NCI-H2196 (cell line): Measurements from ENCODE around the gene BUD13.
A peak's percentile ranks its signal among the peaks of the same experiment; 100 is the strongest.
"Not testable (repeated sequence)": the region's sequence is repeated elsewhere in the genome, so short reads cannot be mapped to it uniquely, and the experiment has no call there.

ENCODE experiments used
- DNase-seq: peaks from one replicate; lab custom pipeline; 2025; ENCODE audit not compliant: unreplicated experiment; lab: John Stamatoyannopoulos, UW

BUD13 gene

GRCh38 chr11:116762132-116762531 is 10.7 kb downstream of the BUD13 start:
- no peak for DNase-seq

- not testable (repeated sequence) for DNase-seq
Observed at GRCh38 chr11:116756044-116756443, 16.7 kb downstream of the BUD13 start.

GRCh38 chr11:116750070-116750718 is 22.6 kb downstream of the BUD13 start:
- DNase-seq, result no peak

- no peak for DNase-seq
Observed at GRCh38 chr11:116742104-116742503, 30.7 kb downstream of the BUD13 start.

- no peak for DNase-seq
Observed at GRCh38 chr11:116740741-116741140, 32.0 kb downstream of the BUD13 start.

- DNase-seq, result no peak
Observed at GRCh38 chr11:116738975-116739374, 33.8 kb downstream of the BUD13 start.

GRCh38 chr11:116736763-116737162 is 36.0 kb downstream of the BUD13 start:
- no peak for DNase-seq

GRCh38 chr11:116733969-116734508 is 38.7 kb downstream of the BUD13 start:
- DNase-seq, result no peak

GRCh38 chr11:116733043-116733755 is 39.6 kb downstream of the BUD13 start:
- DNase-seq, result no peak

GRCh38 chr11:116732271-116733042 is 40.3 kb downstream of the BUD13 start:
- peak; percentile 72 for DNase-seq

- DNase-seq, result no peak
Observed at GRCh38 chr11:116731821-116732220, 41.0 kb downstream of the BUD13 start.

- DNase-seq, result peak; percentile 18
Observed at GRCh38 chr11:116731097-116731761, 41.6 kb downstream of the BUD13 start.

- no peak for DNase-seq
Observed at GRCh38 chr11:116730601-116731000, 42.2 kb downstream of the BUD13 start.

- DNase-seq, result no peak
Observed at GRCh38 chr11:116730241-116730561, 42.6 kb downstream of the BUD13 start.

- DNase-seq, result no peak
Observed at GRCh38 chr11:116729501-116730240, 43.1 kb downstream of the BUD13 start.

- DNase-seq, result no peak
Observed at GRCh38 chr11:116727990-116728389, 44.8 kb downstream of the BUD13 start.

GRCh38 chr11:116725434-116726221 is 47.2 kb downstream of the BUD13 start:
- no peak for DNase-seq

- DNase-seq, result no peak
Observed at GRCh38 chr11:116724813-116725212, 48.0 kb downstream of the BUD13 start.

- no peak for DNase-seq
Observed at GRCh38 chr11:116723511-116723910, 49.3 kb downstream of the BUD13 start.

- DNase-seq, result no peak
Observed at GRCh38 chr11:116721988-116722387, 50.8 kb downstream of the BUD13 start.
